Activated naive CD4-positive, alpha-beta T cell treated with anti-CD3 and anti-CD28 coated beads, Interleukin-2, amount 50 U/mL, for 16 hours (primary cell): ENCODE measurements around the gene TK1.
"Not testable (repeated sequence)": the region's sequence is repeated elsewhere in the genome, so short reads cannot be mapped to it uniquely, and the experiment has no call there.

ENCODE experiments used
- DNase-seq: peaks from one replicate; pipeline ENCODE4 v3.0.0-alpha.2; 2020

The TK1 gene

DNA sequence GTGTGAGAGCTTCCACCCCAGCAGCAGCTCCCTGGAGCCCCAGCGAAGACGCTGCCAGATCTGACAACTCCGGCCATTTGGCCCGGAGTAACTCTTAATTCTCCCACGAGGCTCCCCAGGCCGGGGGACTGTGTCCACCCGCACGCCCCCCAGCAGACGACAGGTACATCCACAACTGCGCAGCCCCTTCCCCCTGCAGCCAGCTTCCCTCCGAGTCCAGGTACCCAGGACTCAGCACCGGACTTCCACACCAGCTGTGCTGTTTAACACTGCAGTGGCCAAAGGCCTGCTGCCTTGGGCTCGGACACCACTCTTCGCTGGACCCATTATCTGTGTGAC is 11.2 kb downstream of the TK1 start:
- DNase-seq: no peak

DNA sequence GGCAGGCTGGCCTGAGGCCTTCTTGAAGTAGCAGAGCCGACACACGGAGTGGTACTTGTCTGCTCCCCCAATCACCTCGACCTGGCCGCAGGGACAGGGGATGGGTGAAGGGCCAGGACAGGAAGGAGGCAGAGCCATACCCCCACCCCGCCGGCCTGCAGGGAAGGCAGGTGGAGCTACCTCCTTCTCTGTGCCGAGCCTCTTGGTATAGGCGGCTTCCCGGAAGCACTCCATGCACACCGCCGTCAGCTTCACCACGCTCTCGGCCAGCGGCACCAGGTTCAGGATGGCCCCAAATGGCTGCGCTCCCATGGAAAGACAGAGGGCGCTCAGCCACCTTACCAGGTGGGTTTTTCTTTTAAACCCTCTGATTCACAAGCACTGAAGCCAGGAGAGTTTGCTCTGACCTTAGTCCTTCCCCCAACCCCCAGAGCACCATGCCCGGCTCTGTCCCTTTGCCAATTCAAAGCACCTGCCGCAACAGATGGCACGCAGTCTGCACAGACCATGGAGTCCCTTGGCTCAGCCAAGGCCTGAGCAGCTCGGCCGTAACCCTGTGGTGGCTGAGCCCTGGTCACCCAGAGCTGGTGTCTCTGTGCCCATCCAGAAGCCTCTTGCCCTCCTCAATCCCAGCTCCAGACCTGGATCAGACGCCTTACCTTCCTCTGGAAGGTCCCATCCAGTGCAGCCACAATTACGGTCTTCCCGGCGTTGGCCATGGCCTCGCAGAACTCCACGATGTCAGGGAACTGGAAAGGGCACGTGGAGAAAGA is 11.8 kb downstream of the TK1 start:
- no peak for DNase-seq

DNA sequence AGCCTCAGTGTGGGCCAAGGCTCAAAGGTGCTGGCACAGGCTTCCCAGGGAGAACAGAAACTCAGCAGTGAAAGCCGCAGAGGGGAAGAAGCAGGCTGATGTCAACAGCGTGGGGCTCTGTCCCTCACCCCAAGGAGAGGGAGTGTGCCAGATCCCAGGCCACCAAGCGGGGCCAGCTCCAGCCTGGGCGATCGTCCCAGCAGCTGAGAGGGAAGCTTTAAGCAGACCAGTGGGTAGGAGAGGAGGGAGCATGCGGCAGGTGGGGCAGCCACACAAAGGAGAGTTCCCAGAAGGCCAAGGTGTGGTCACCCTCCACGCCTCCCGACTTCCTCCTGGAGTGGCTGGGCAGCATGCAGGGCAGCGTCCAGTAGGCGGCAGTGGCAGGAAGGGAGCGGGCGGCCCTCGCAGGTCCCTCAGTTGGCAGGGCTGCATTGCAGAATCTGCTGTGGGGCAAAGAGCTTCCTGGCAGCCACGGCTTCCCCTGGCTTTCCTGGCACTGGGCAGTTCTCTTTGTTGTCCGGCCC is 12.4 kb downstream of the TK1 start:
- DNase-seq: no peak

GRCh38 chr17:78173097-78173715 is 13.6 kb downstream of the TK1 start:
- DNase-seq: no peak

- no peak for DNase-seq
Measured at GRCh38 chr17:78172249-78173051, 14.4 kb downstream of the TK1 start.

DNA sequence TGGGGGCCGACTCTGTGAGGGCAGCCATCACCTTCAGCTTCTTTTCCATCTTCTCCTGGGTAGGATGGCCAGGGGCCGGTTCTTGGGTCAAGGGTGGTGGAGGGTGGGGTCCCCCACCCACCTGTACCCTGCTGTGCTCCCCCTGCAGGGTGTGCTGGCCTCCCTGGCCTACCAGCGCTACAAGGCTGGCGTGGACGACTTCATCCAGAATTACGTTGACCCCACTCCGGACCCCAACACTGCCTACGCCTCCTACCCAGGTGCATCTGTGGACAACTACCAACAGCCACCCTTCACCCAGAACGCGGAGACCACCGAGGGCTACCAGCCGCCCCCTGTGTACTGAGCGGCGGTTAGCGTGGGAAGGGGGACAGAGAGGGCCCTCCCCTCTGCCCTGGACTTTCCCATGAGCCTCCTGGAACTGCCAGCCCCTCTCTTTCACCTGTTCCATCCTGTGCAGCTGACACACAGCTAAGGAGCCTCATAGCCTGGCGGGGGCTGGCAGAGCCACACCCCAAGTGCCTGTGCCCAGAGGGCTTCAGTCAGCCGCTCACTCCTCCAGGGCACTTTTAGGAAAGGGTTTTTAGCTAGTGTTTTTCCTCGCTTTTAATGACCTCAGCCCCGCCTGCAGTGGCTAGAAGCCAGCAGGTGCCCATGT is 15.1 kb downstream of the TK1 start:
- DNase-seq: not testable (repeated sequence)

GRCh38 chr17:78170692-78171590 is 15.9 kb downstream of the TK1 start:
- DNase-seq: no peak

DNA sequence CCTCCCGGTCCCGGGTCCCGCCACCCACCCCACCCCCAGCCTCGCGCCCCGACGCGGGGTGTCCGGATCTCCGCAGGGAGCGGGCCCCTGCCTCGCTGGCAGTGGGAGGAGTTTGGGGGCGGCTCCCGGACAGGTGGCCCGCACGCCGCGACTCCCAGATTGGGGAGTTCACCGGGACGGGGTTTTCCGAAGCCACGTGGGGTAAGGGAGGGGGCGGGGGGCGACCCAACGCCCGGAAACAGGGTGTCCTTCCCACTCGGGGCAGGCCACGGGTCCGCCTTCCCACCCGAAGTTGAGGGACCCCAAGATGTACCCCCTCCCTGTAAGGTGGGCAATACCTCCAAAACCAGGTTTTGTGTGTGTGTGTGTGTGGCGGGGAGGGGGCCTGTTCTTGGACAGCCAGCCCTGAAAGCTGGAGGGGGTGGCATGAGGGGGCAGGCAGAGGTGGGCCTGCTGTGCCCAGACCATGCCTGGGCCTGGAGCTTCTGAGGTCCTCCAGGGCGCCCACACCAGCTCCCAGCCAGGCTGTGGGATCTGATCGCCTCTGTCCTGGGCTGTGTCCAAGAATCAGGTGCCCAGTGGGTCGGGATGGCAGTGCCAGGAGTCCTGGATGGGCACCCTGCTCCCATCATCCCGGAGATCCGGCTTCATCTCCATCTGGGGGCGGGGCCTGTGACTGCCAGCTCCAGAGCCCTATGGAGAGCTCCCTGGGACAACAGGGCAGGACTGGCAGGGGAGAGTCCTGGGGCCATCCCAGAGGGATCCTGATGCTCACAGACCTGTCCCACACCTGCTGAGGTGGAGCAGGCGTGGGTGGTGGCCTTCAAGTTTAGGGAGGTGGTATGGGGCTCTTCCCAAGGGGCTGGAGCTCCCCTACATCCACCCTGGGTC is 17.7 kb downstream of the TK1 start:
- peak; percentile 69 for DNase-seq

DNA sequence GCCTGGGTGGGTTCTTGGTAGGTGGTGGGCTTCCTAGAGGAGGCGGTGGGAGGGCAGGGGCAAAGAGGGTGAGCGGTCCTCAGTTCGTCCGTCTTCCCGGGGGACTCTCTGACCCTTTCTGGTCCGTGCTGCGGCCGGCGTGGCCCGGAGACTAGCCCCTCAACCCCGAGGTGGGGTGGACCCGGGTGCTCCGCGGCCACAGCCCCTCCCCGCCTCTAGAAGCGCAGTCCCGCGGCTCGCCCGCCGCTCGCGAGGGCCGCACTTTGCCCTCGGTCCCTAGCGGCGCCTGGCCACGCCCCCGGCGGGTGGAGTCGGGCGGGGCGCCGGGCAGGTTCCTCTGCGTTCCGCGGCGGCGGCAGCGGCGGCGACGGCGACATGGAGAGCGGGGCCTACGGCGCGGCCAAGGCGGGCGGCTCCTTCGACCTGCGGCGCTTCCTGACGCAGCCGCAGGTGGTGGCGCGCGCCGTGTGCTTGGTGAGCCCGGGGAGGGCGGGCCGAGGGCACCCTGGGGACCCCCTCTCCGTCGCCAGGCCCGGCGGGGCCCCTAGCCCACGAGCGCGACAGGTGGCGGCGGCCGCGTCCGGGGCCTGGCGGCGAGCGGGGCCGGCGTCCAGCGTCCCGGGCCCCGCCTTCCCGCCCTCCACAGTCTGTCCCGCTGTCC is 18.5 kb downstream of the TK1 start, which contains the start of gene SYNGR2:
Gene SYNGR2 (plus strand): TSS at position 340 of the 661 bp plus-strand sequence. CDS start 36 bp downstream, at position 376.
- peak; percentile 90 for DNase-seq

- DNase-seq: no peak
Measured at GRCh38 chr17:78166416-78166815, 20.4 kb downstream of the TK1 start.

- DNase-seq: no peak
Measured at GRCh38 chr17:78164748-78165607, 21.9 kb downstream of the TK1 start.

- DNase-seq: no peak
Measured at GRCh38 chr17:78163881-78164747, 22.7 kb downstream of the TK1 start.

DNA sequence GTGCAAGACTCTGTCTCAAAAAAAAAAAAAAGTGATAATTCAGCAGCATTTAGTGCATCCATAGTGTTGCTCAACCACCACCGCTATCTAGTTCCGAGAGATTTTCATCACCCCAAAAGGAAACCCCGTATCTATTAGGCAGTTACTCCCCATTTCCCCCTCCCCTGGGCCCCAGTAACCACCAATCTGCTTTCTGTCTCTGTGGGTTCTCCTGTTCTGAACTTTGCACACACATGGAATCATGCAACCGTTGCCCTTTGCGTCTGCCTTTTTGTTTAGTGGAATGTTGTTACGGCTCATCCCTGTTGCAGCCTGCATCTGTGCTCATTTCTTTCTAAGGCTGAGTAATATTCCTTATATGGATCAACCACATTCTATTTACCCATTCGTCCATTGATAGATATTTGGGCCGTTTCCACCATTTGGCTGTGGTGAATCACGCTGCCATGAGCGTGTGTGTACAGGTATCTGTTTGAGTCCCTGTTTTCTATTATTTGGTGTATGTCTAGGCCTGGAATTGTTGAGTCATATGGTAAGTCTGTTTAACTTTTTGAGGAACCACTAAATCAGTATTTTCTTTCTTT is 27.2 kb downstream of the TK1 start:
- no peak for DNase-seq

DNA sequence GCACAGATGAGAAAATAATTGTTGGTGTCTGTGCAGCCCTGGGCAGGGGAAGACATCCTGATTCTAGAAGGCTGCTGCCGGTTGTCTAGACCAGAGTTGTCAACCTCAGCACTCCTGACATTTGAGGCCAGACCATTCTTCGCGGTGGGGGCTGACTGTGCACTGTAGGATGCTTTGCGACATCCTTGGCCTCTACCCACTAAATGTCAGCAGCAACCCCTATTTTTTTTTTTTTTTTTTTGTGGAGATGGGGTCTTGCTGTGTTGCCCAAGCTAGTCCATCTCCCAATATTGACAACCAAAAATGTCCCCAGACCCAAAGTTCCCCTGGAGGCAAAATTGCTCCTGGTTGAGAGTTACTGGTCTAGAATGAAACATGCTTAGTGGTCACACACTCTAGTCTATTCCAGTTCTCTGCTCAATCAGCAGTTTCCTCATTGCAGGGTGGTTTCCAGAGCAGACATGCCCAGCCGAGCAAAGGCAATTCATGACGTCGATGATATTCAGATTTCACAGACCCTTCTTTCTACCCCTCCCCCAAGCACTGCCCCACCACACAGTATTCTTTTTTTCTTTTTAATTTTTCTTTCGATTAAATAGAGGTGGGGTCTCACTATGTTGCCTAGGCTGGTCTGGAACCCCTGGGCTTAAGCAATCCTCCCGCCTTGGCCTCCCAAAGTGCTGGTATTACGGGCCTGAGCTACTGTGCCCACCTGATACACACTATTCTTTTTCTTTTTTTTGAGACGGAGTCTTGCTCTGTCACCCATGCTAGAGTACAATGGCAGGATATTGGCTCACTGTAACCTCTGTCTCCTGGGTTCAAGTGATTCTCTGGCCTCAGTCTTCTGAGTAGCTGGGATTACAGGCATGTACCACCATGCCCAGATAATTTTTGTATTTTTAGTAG is 31.7 kb downstream of the TK1 start:
- DNase-seq: no peak

DNA sequence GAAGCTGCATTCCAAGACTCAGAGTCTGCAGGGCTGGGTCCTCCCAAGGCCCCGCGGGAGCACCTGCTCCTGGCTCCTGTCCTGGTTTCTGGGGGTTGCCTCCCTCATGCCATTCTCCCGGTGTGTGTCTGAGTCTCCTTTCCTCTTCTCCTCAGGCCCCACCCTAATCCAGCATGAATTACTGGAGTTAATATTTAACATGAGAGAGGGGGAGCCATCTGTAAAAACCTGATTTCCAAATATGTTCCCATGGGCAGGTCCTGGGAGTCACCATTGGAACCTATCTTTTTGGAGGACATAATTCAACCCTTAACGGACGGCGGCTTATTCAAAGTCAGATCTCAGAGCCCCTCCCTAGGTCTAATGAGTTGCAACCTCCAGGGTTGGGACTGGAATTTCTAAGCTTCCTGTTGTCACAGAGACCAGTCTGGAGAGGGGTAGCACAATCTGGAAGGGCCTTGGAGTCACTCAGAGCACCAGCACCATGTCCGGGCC is 35.3 kb downstream of the TK1 start:
- no peak for DNase-seq

DNA sequence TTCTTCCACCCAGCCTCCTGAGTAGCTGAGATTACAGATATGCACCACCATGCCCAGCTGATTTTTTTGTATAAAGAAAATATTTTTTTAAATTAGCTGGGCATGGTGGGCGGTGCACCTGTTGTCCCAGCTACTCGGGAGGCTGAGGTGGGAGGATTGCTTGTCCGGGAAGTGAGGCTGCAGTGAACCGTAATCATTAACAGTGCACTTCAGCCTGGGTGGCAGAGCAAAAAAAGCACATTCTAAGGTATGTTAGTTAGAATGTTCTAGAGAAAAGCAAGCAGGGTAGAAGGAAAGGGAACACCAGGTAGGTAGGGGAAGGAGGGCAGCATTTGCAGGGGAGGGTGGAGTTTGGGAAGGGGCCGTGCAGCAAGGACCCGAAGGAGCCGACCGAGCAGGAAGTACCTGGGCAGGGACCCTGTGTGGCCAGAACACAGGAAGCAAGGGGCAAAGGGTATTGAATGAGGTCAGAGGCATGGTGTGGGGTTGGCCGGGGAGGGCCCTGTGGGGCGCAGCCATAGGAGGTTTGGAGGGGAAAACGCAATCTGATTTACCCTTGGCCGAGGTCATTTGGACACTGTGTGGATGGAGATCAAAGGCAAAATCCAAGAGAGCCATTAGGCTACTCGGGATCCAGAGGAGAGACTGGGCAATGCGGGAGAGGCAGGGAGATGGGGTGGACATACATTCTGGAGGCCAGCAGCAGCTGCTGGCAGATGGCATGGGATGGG is 38.4 kb downstream of the TK1 start:
- no peak for DNase-seq
